Keratinocyte (primary cell): ENCODE data around the gene FN3KRP. TPM values are rescaled to one million over a fixed set of nuclear protein-coding genes. Genes with fewer than 3 reads are reported as not detected.
A peak's percentile ranks its signal among the peaks of the same experiment; 100 is the strongest.

Experiments used
- DNase-seq: peaks from one replicate; pipeline ENCODE4 v3.0.0-alpha.2; 2011; ENCODE audit warnings: low read depth, missing footprints, low spot score
- FAIRE-seq: peaks from 2 replicates; lab custom pipeline; 2011; peaks lifted over from hg19 to GRCh38; lab: Jason Lieb, UNC
- H2AFZ ChIP-seq: 2 replicates; pipeline ENCODE4 v1.6.0; 2012; ENCODE audit warnings: low read length, control low read depth, inconsistent platforms; ENCODE audit not compliant: control insufficient read depth
- H3K27ac ChIP-seq: 2 replicates; pipeline ENCODE4 v1.5.1; 2011; ENCODE audit warnings: low read length; ENCODE audit not compliant: control insufficient read depth, insufficient read depth
- H3K27me3 ChIP-seq: 3 replicates; pipeline ENCODE4 v1.6.0; 2011; ENCODE audit warnings: low read length; ENCODE audit not compliant: control insufficient read depth, insufficient read depth; ENCODE audit errors: extremely low read depth
- H3K36me3 ChIP-seq, 2 experiments: 2 replicates in 1 of 2; 3 replicates in 1 of 2; pipeline ENCODE4 v1.5.1; 2011; ENCODE audit warnings: low read length in 2 of 2, mild to moderate bottlenecking in 1 of 2; ENCODE audit not compliant: control insufficient read depth in 2 of 2, insufficient read depth in 2 of 2; ENCODE audit errors: extremely low read depth in 1 of 2
- H3K4me1 ChIP-seq: 3 replicates; pipeline ENCODE4 v1.5.1; 2011; ENCODE audit warnings: low read length; ENCODE audit not compliant: control insufficient read depth, insufficient read depth; ENCODE audit errors: extremely low read depth
- H3K4me2 ChIP-seq: 3 replicates; pipeline ENCODE4 v1.6.0; 2011; ENCODE audit warnings: low read depth, low read length; ENCODE audit not compliant: control insufficient read depth, insufficient read depth; ENCODE audit errors: extremely low read depth
- H3K4me3 ChIP-seq, 3 experiments: fragments of 200-600 bp in 1 of 3; sonication (generic) in 1 of 3; 2 replicates in 2 of 3; 3 replicates in 1 of 3; pipeline ENCODE4 v1.5.1; 2011 to 2016; ENCODE audit warnings: low read length in 3 of 3, mild to moderate bottlenecking in 3 of 3, control low read depth in 2 of 3, inconsistent platforms in 1 of 3, low read depth in 1 of 3, mixed read lengths in 1 of 3, mixed run types in 1 of 3, moderate library complexity in 1 of 3; ENCODE audit not compliant: control insufficient read depth in 2 of 3, insufficient read depth in 2 of 3; ENCODE audit errors: extremely low read depth in 1 of 3
- H3K79me2 ChIP-seq: 2 replicates; pipeline ENCODE4 v1.6.0; 2012; ENCODE audit warnings: low read length; ENCODE audit not compliant: control insufficient read depth, insufficient read depth
- H3K9ac ChIP-seq: 3 replicates; pipeline ENCODE4 v1.6.0; 2011; ENCODE audit warnings: low read length; ENCODE audit not compliant: control insufficient read depth, insufficient read depth; ENCODE audit errors: extremely low read depth
- H3K9me1 ChIP-seq: 3 replicates; pipeline ENCODE4 v1.6.0; 2011; ENCODE audit warnings: low read length; ENCODE audit not compliant: control insufficient read depth, insufficient read depth; ENCODE audit errors: extremely low read depth
- H3K9me3 ChIP-seq: 2 replicates; pipeline ENCODE4 v1.5.1; 2012; ENCODE audit warnings: low read depth, low read length; ENCODE audit not compliant: control insufficient read depth
- H4K20me1 ChIP-seq: 3 replicates; pipeline ENCODE4 v1.6.0; 2011; ENCODE audit warnings: low read length; ENCODE audit not compliant: control insufficient read depth, insufficient read depth; ENCODE audit errors: extremely low read depth
- EZH2 ChIP-seq: IDR thresholded peaks from one replicate; pipeline ENCODE4 v1.6.1; 2012; ENCODE audit warnings: inconsistent platforms, mild to moderate bottlenecking, low read length, moderate library complexity
- dilution Hi-C: fragments of 300-500 bp; cut with MboI; formaldehyde crosslinking; loops from one replicate; pipeline ENCODE4 v1.7.0; 2020; ENCODE audit warnings: low sequenced_read_pairs; ENCODE audit not compliant: extremely low pct_ligation_motif_present
- polyA plus RNA-seq, 5 experiments: library from polyadenylated mRNA; depleted of rRNA in 3 of 5; stranded (reverse) in 3 of 5; stranded (forward) in 1 of 5; unstranded in 1 of 5; fragments of >200 nt; gene quantifications; 1 replicate in 1 of 5; 2 replicates in 3 of 5; 3 replicates in 1 of 5; pipeline versions ENCODE4 v1.2.1 to v1.2.3, GENCODE V29; 2011 to 2012; ENCODE audit warnings: missing spikeins in 2 of 5, low read depth in 1 of 5, low replicate concordance in 1 of 5
- TF ChIP-seq, protein P1 (sequence below), 3 experiments: IDR thresholded peaks in 1 of 3; conservative IDR thresholded peaks in 1 of 3; optimal IDR thresholded peaks in 1 of 3; 2 replicates in 2 of 3; 3 replicates in 1 of 3; pipeline versions ENCODE3 to v1.5.1; 2011; ENCODE audit warnings: low read length in 3 of 3, mild to moderate bottlenecking in 3 of 3, moderate library complexity in 2 of 3, control low read depth in 1 of 3, inconsistent platforms in 1 of 3; ENCODE audit not compliant: insufficient read depth in 2 of 3; ENCODE audit errors: extremely low read depth in 1 of 3

FN3KRP gene
- polyA plus RNA-seq, 1 donor (not counting 4 experiments of a cell fraction or from before 2014, with no cell fraction given): 25.7 TPM

- no peak overlapping the region for H2AFZ ChIP-seq
- dilution Hi-C loops: no loop called here
- no peaks in the 10 kb centered on the region for H3K4me1 ChIP-seq
- no peaks in the 10 kb centered on the region for H3K27me3 ChIP-seq
- DNase-seq (no peak), FAIRE-seq (no peak)
- H3K79me2 ChIP-seq: peaks cover 6% of the 10 kb centered on the region
- no peak overlapping the region for H3K27ac ChIP-seq
- no peak for TF ChIP-seq EZH2
- TF ChIP-seq, protein P1, sequence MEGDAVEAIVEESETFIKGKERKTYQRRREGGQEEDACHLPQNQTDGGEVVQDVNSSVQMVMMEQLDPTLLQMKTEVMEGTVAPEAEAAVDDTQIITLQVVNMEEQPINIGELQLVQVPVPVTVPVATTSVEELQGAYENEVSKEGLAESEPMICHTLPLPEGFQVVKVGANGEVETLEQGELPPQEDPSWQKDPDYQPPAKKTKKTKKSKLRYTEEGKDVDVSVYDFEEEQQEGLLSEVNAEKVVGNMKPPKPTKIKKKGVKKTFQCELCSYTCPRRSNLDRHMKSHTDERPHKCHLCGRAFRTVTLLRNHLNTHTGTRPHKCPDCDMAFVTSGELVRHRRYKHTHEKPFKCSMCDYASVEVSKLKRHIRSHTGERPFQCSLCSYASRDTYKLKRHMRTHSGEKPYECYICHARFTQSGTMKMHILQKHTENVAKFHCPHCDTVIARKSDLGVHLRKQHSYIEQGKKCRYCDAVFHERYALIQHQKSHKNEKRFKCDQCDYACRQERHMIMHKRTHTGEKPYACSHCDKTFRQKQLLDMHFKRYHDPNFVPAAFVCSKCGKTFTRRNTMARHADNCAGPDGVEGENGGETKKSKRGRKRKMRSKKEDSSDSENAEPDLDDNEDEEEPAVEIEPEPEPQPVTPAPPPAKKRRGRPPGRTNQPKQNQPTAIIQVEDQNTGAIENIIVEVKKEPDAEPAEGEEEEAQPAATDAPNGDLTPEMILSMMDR (optimal IDR thresholded peaks at IDR 0.05 in 1 of 3, IDR thresholded peaks at IDR 0.05 in 1 of 3, conservative IDR thresholded peaks at IDR 0.05 in 1 of 3; ENCODE audit: extremely low read depth in 1 of 3, insufficient read depth in 2 of 3, low read length in 3 of 3): peak; percentile 57 to 77 (median 67)
- no peak overlapping the region for H3K9ac ChIP-seq
- H4K20me1 ChIP-seq: no peaks in the 10 kb centered on the region
- H3K9me1 ChIP-seq: no peaks in the 10 kb centered on the region
- H3K9me3 ChIP-seq: no peaks in the 10 kb centered on the region
- H3K36me3 ChIP-seq: peaks cover 19 to 21% of the 10 kb centered on the region in 2 experiments
- H3K4me3 ChIP-seq: no peak overlapping the region
- no peak overlapping the region for H3K4me2 ChIP-seq
Measured at GRCh38 chr17:82767041-82767754, 50.7 kb downstream of the FN3KRP start.

- H3K4me3 ChIP-seq: no peak overlapping the region
- no peaks in the 10 kb centered on the region for H3K9me1 ChIP-seq
- TF ChIP-seq, protein P1 (optimal IDR thresholded peaks at IDR 0.05 in 1 of 3, IDR thresholded peaks at IDR 0.05 in 1 of 3, conservative IDR thresholded peaks at IDR 0.05 in 1 of 3; ENCODE audit: extremely low read depth in 1 of 3, insufficient read depth in 2 of 3, low read length in 3 of 3): no peak
- no peak for TF ChIP-seq EZH2
- FAIRE-seq: no peak
- no peak overlapping the region for H2AFZ ChIP-seq
- no peak overlapping the region for H3K4me2 ChIP-seq
- H3K9me3 ChIP-seq: no peaks in the 10 kb centered on the region
- no peaks in the 10 kb centered on the region for H3K79me2 ChIP-seq
- no peaks in the 10 kb centered on the region for H3K27me3 ChIP-seq
- DNase-seq: no peak
- dilution Hi-C loops: no loop called here
- no peak overlapping the region for H3K27ac ChIP-seq
- peaks cover 16 to 22% of the 10 kb centered on the region in 2 experiments for H3K36me3 ChIP-seq
- H3K4me1 ChIP-seq: no peaks in the 10 kb centered on the region
- H4K20me1 ChIP-seq: no peaks in the 10 kb centered on the region
- no peak overlapping the region for H3K9ac ChIP-seq
Measured at GRCh38 chr17:82769041-82769440, 52.5 kb downstream of the FN3KRP start.
